ENCODE data around the gene TAF8. TPM values are rescaled to one million over a fixed set of nuclear protein-coding genes. Genes with fewer than 3 reads are reported as not detected.
A peak's percentile ranks its signal among the peaks of the same experiment; 100 is the strongest.
"Not testable (repeated sequence)": the region's sequence is repeated elsewhere in the genome, so short reads cannot be mapped to it uniquely, and the experiment has no call there.

Gene TAF8
- total RNA-seq (2022) = 32.6 and 34.0 TPM in 2 replicates
- Bru-seq, nascent RNA = percentile 75 among the genes with signal in this experiment
- BruChase-seq, experiment 1, labeled RNA remaining after a 6-hour chase = percentile 78 among the genes with signal in this experiment
- percentile 82 among the genes with signal in this experiment for BruChase-seq, experiment 2, labeled RNA remaining after a 2-hour chase
- long read RNA-seq, partial matches to known transcripts = 1 of 15 reads
- long read RNA-seq, other reads (novel, unspliced or antisense) = 9 of 15 reads

GRCh38 chr6:42050297-42051267, at the start of gene TAF8:
TSS of gene TAF8 (plus strand) at chr6:42050524. CDS start at chr6:42050542, 18 bp downstream.
- Mint-ChIP-seq H3K27me3 (ENCODE audit: unreplicated experiment) (no peaks in the 10 kb centered on the region), H3K4me3 (ENCODE audit: low read depth, unreplicated experiment) (peak within 1 kb of the TSS; percentile 95), H3K9me3 (ENCODE audit: low read depth, unreplicated experiment) (no peaks in the 10 kb centered on the region), H3K27ac (ENCODE audit: unreplicated experiment) (peak within 1 kb of the TSS; percentile 93), H3K36me3 (ENCODE audit: insufficient read depth, unreplicated experiment) (peaks cover 79% of the 10 kb centered on the region), H3K4me1 (ENCODE audit: low read depth, unreplicated experiment) (peaks cover 26% of the 10 kb centered on the region)
- intact Hi-C loops (cut with micrococcal nuclease; ENCODE audit: unreplicated experiment) = no loop called here
- TSS peak; percentile 42 for BruUV-seq (replicated peaks)
- CTCF ChIA-PET = interaction anchor here (0.6 to 3.7 kb wide), 8 partner anchors 11 to 555 kb away, joined by 3 to 15 read pairs (median 6); partner anchors contain the start of genes C6orf132 and TOMM6
- TF ChIP-seq CTCF (IDR thresholded peaks at IDR 0.05; ENCODE audit: unreplicated experiment) = no peak
- peak; percentile 94 for DNase-seq

- TF ChIP-seq CTCF (IDR thresholded peaks at IDR 0.05; ENCODE audit: unreplicated experiment) = no peak
- BruUV-seq (replicated peaks) = no TSS peak
- Mint-ChIP-seq H3K27ac (ENCODE audit: unreplicated experiment) (no peak overlapping the region), H3K4me3 (ENCODE audit: low read depth, unreplicated experiment) (no peak overlapping the region), H3K9me3 (ENCODE audit: low read depth, unreplicated experiment) (no peaks in the 10 kb centered on the region), H3K36me3 (ENCODE audit: insufficient read depth, unreplicated experiment) (no peaks in the 10 kb centered on the region), H3K27me3 (ENCODE audit: unreplicated experiment) (no peaks in the 10 kb centered on the region), H3K4me1 (ENCODE audit: low read depth, unreplicated experiment) (peaks cover 9% of the 10 kb centered on the region)
- intact Hi-C loops (cut with micrococcal nuclease; ENCODE audit: unreplicated experiment) = no loop called here
- no peak for DNase-seq
- CTCF ChIA-PET = interaction anchor here (1.0 kb wide), 1 partner anchor 27 kb away, joined by 4 read pairs; no protein-coding TSS in a partner anchor
Measured at GRCh38 chr6:42001506-42001905, 48.8 kb upstream of the TAF8 start.

- H3K4me3 Mint-ChIP-seq (ENCODE audit: low read depth, unreplicated experiment); H3K4me1 Mint-ChIP-seq (ENCODE audit: low read depth, unreplicated experiment); H3K9me3 Mint-ChIP-seq (ENCODE audit: low read depth, unreplicated experiment); BruUV-seq (replicated peaks); H3K36me3 Mint-ChIP-seq (ENCODE audit: insufficient read depth, unreplicated experiment); H3K27ac Mint-ChIP-seq (ENCODE audit: unreplicated experiment); DNase-seq; intact Hi-C loops (cut with micrococcal nuclease; ENCODE audit: unreplicated experiment); H3K27me3 Mint-ChIP-seq (ENCODE audit: unreplicated experiment): not testable (repeated sequence)
- CTCF ChIA-PET = interaction anchor here (0.7 kb wide), 1 partner anchor 110 kb away, joined by 4 read pairs; no protein-coding TSS in a partner anchor
Measured at GRCh38 chr6:42003658-42004057, 46.7 kb upstream of the TAF8 start.

DNA sequence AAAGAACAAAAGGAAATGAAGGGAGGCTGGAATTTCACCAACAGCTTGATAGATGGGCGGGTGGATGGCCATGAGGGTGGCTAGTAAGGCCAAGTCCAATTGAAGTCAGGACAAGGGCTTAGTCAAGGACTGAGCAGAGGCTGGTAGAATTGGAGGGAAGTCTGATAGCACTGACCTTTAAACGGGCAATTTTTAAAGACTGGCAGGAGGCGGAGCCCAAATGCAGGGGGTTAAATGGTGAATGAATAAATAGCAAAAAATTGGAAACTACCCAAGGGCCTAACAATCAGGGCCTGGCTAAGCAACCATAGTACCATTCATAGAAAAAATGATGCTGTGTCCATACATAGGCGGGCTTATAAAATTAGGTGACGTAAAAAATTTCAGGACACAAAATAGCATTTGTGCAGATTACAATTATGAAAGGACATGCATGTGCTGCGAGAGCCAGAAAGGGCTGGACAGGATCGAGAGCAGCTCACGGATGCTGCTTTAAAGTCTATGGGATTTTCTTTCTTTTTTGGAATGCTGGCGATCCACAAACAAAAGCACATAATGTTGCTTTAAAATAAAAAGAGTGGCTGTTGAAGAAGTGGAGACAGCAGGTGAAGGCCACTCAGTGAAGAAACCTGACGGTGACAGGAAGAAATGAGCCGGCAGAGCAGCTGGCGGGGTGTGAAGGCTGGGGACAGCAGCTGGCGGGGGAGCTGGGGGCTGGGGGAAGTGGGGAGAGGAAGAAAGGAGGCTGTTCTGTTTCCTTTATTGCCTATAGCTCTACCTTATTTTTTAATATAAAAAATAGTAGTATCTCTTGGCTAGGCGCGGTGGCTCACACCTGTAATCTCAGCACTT, 42.8 kb upstream of the TAF8 start:
- intact Hi-C loops (cut with micrococcal nuclease; ENCODE audit: unreplicated experiment) = no loop called here
- no peaks in the 10 kb centered on the region for H3K4me1 Mint-ChIP-seq (ENCODE audit: low read depth, unreplicated experiment)
- CTCF ChIA-PET = interaction anchor here (0.6 kb wide), 1 partner anchor 325 kb away, joined by 6 read pairs; no protein-coding TSS in a partner anchor

DNA sequence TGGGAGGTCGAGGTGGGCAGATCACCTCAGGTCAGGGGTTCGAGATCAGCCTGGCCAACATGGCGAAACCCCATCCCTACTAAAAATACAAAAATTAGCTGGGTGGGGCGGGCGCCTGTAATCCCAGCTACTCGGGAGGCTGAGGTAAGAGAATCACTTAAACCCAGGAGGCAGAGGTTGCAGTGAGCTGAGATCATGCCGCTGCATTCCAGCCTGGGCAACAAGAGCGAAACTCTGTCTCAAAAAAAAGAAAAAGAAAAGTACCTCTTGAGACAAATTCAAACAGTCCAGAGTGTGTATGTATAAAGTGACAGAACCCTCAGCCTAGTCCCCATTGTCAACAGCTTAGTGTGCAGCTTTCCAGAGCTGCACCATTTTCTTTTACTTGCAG, 42.2 kb upstream of the TAF8 start:
- CTCF ChIA-PET = interaction anchor here (0.6 kb wide), 2 partner anchors 94 to 326 kb away, joined by 3 to 6 read pairs; no protein-coding TSS in a partner anchor
- H3K4me1 Mint-ChIP-seq (ENCODE audit: low read depth, unreplicated experiment); H3K27me3 Mint-ChIP-seq (ENCODE audit: unreplicated experiment); H3K27ac Mint-ChIP-seq (ENCODE audit: unreplicated experiment); H3K36me3 Mint-ChIP-seq (ENCODE audit: insufficient read depth, unreplicated experiment); H3K4me3 Mint-ChIP-seq (ENCODE audit: low read depth, unreplicated experiment); BruUV-seq (replicated peaks); H3K9me3 Mint-ChIP-seq (ENCODE audit: low read depth, unreplicated experiment); intact Hi-C loops (cut with micrococcal nuclease; ENCODE audit: unreplicated experiment); DNase-seq: not testable (repeated sequence)

More for the DNA sequence above, 42.8 kb upstream of the TAF8 start:
- no peaks in the 10 kb centered on the region for H3K27me3 Mint-ChIP-seq (ENCODE audit: unreplicated experiment)
- TF ChIP-seq CTCF (IDR thresholded peaks at IDR 0.05; ENCODE audit: unreplicated experiment) = no peak
- DNase-seq = no peak
- H3K9me3 Mint-ChIP-seq (ENCODE audit: low read depth, unreplicated experiment) = no peaks in the 10 kb centered on the region
- H3K27ac Mint-ChIP-seq (ENCODE audit: unreplicated experiment) = no peak overlapping the region
- no peaks in the 10 kb centered on the region for H3K36me3 Mint-ChIP-seq (ENCODE audit: insufficient read depth, unreplicated experiment)
- H3K4me3 Mint-ChIP-seq (ENCODE audit: low read depth, unreplicated experiment) = no peak overlapping the region
- BruUV-seq (replicated peaks) = no TSS peak
